Measurements from ENCODE around the gene ARHGEF6. TPM values are rescaled to one million over a fixed set of nuclear protein-coding genes. Genes with fewer than 3 reads are reported as not detected.
A peak's percentile ranks its signal among the peaks of the same experiment; 100 is the strongest.

The ARHGEF6 gene
- total and polyA plus RNA-seq, 8 donors: 11.9 to 21.6 (median 19.2) TPM

DNA sequence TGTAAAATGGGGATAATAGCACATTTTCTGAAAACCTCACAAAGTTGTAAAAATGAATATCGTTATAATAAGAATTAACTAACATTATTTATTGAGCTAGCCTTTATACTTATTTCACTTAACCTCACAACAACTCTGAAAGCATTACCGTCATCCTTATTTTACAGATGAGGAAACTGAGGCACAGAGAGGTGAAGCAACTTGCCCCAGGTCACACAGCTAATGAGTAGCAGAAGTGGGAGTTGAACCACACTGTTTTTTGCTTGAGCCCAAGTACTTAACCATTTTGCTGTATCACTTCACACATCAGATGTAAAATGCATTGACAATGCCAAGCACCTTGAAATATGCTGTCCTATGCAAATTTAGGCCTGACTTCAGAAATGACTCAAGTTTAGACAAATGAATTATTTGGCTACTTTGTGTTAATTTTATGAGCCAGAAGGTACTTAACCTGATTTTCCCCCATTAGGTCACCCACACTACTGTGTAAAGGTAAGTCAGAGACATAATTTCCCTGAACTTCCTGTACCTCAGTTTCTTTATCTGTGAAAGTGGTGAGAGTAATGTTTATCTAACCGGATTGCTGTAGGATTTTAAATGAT is 109.6 kb downstream of the ARHGEF6 start:
- Histone ChIP-seq H3K9me3 (no peaks in the 10 kb centered on the region), H3K27ac (no peak overlapping the region), H3K4me1 (no peaks in the 10 kb centered on the region), H3K36me3 (peaks cover 0 to 40% of the 10 kb centered on the region in 2 donors), H3K4me3 (no peak overlapping the region), H3K27me3 (no peaks in the 10 kb centered on the region)
- intact Hi-C loops (cut with DNase I): no loop called here
- TF ChIP-seq, protein P1, sequence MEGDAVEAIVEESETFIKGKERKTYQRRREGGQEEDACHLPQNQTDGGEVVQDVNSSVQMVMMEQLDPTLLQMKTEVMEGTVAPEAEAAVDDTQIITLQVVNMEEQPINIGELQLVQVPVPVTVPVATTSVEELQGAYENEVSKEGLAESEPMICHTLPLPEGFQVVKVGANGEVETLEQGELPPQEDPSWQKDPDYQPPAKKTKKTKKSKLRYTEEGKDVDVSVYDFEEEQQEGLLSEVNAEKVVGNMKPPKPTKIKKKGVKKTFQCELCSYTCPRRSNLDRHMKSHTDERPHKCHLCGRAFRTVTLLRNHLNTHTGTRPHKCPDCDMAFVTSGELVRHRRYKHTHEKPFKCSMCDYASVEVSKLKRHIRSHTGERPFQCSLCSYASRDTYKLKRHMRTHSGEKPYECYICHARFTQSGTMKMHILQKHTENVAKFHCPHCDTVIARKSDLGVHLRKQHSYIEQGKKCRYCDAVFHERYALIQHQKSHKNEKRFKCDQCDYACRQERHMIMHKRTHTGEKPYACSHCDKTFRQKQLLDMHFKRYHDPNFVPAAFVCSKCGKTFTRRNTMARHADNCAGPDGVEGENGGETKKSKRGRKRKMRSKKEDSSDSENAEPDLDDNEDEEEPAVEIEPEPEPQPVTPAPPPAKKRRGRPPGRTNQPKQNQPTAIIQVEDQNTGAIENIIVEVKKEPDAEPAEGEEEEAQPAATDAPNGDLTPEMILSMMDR (IDR thresholded peaks at IDR 0.05): no peak
- DNase-seq: no peak
- no peak for ATAC-seq

DNA sequence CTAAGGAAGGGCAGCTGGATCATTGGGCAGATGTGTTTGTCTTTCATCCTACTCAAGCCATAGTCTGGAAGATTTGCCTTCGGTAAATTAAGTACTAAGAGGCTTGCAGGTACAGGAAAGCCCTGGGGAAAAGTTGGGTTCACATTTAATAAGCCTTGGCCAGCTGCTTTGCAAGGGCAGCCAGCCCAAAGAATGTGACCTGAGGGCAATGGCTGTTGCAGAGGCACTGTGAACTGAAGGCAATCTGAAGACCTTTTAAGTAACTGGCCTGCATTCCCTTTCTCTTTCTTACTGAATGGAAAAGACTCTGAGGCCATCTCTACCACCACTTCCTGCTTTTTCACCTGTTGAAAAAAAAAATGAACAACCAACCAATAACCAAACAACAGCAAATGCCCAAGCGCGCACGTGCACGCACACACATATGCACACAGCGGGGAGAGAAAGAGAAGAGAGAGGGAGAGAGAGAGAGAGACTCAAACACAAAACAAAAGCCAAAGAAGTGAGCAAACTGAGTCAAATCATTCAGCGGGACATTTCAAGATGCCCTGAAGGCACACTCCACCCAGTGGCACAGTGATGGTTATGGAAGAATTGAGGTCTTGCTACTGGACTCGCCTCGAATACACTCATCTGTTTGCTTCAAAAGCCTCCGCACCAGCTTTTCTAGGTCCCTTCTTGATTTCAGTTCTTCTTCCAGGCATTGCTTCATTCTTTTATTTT is 113.1 kb downstream of the ARHGEF6 start:
- DNase-seq (no peak), ATAC-seq (no peak)
- Histone ChIP-seq H3K9me3 (no peaks in the 10 kb centered on the region), H3K4me3 (no peak overlapping the region), H3K36me3 (peaks cover 0 to 27% of the 10 kb centered on the region in 2 donors), H3K4me1 (no peaks in the 10 kb centered on the region), H3K27ac (no peak overlapping the region), H3K27me3 (no peaks in the 10 kb centered on the region)
- intact Hi-C loops (cut with DNase I): no loop called here
- TF ChIP-seq, protein P1 (IDR thresholded peaks at IDR 0.05): no peak

DNA sequence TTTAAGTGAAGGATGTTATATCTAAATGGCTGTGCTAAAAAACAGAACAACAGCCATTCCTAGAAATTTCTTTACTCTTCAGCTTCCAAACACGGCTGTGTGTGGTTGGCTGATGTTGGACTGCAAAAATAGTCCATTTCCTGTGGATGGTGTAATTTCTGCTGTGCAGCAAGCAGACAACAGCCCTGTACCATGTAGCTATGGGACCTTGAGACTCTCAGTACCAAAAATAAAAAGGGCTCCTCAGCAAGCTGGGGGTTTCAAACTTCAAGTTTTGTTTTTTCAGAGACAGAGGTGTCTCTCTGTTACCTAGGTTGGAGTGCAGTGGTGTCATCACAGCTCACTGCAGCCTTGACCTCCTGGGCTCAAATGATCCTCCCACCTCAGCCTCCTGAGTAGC is 114.6 kb downstream of the ARHGEF6 start:
- Histone ChIP-seq H3K27me3 (no peaks in the 10 kb centered on the region), H3K4me3 (no peak overlapping the region), H3K4me1 (no peaks in the 10 kb centered on the region), H3K9me3 (no peaks in the 10 kb centered on the region), H3K36me3 (peaks cover 0 to 27% of the 10 kb centered on the region in 2 donors), H3K27ac (peak overlapping the region in 1 of 2 donors; percentile 45)
- DNase-seq (no peak), ATAC-seq (no peak)
- TF ChIP-seq, protein P1 (IDR thresholded peaks at IDR 0.05): no peak
- intact Hi-C loops (cut with DNase I): no loop called here

DNA sequence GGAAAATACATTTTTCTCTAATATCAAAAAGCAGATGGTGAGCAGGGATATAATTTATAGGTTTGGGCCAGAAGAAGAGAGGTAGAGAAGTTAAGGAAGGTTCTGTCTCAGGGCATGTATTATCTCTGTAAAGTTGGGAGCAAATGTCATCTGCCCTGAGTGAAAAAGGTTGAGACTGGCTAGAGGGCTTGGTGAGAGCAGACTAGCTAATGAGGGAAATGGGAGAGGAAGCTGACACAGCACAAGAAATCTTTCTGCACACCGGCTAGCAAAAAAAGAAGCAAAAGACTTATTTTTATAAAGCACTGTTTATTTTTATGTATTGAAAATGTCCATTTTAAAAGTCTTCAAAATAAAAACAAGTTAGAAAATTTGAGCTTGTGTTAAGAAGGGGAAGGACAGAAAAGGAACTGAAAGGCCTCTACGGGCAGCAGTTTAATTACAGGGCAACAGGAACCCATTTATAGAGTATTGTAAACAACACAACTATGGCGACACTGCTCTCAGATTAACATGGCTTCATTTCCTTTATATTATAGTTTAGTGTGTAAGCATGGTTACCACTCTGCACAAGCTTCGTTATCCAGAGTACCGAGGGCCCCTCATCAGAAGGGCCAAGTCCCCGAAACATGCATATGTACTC is 115.4 kb downstream of the ARHGEF6 start:
- peak overlapping the region in 1 of 2 donors; percentile 45 for H3K27ac ChIP-seq
- peaks cover 0 to 27% of the 10 kb centered on the region in 2 donors for H3K36me3 ChIP-seq
- ATAC-seq (no peak), DNase-seq (no peak)
- TF ChIP-seq, protein P1 (IDR thresholded peaks at IDR 0.05): no peak
- H3K4me1 ChIP-seq: no peaks in the 10 kb centered on the region
- intact Hi-C loops (cut with DNase I): no loop called here
- H3K4me3 ChIP-seq: no peak overlapping the region
- H3K9me3 ChIP-seq: no peaks in the 10 kb centered on the region
- H3K27me3 ChIP-seq: no peaks in the 10 kb centered on the region

DNA sequence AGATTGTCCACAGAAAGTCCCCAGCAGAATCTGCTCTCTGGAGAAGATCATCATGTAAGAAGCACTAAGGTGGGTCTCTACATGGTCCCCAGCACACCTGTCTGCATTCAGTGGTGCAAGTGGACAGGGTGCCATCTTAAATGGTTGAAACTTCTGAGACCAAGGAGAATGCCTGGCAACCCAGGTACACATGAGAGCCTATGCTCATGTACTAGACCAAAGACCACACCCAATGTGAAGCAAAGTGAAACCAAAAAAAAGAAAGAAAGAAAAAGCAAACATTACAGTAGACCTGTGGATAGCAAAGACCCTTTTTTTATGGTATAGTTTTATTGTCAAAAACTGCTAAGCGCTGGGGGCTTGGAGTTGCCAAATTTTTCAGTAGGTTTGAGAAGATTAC is 117.8 kb downstream of the ARHGEF6 start:
- intact Hi-C loops (cut with DNase I): no loop called here
- H3K27me3 ChIP-seq: no peaks in the 10 kb centered on the region
- H3K36me3 ChIP-seq: peaks cover 0 to 8% of the 10 kb centered on the region in 2 donors
- H3K27ac ChIP-seq: no peak overlapping the region
- no peaks in the 10 kb centered on the region for H3K4me1 ChIP-seq
- ATAC-seq (no peak), DNase-seq (no peak)
- TF ChIP-seq, protein P1 (IDR thresholded peaks at IDR 0.05): no peak
- H3K9me3 ChIP-seq: no peaks in the 10 kb centered on the region
- no peak overlapping the region for H3K4me3 ChIP-seq

Data from left lung (tissue), 10 donors.